Measurements from ENCODE around the gene DOCK3.

The DOCK3 gene

GRCh38 chr3:51216291-51216690 lies 541.6 kb downstream of the DOCK3 start:
- H3K4me3 ChIP-seq (replicated peaks; ENCODE audit: insufficient read depth, low read length) = no peak overlapping the region
- no peaks in the 10 kb centered on the region for H3K27me3 ChIP-seq (ENCODE audit: insufficient read depth, poor library complexity, severe bottlenecking)
- no peak overlapping the region for H3K27ac ChIP-seq (replicated peaks)
- DNase-seq (ENCODE audit: low read depth in 1 of 2, low spot score in 1 of 2) = no peak
- TF ChIP-seq GABPA (IDR thresholded peaks at IDR 0.05; ENCODE audit: low read depth) = no peak
- no peak for TF ChIP-seq SPI1 (IDR thresholded peaks at IDR 0.05; ENCODE audit: borderline replicate concordance, low read depth)
- TF ChIP-seq, protein P1, sequence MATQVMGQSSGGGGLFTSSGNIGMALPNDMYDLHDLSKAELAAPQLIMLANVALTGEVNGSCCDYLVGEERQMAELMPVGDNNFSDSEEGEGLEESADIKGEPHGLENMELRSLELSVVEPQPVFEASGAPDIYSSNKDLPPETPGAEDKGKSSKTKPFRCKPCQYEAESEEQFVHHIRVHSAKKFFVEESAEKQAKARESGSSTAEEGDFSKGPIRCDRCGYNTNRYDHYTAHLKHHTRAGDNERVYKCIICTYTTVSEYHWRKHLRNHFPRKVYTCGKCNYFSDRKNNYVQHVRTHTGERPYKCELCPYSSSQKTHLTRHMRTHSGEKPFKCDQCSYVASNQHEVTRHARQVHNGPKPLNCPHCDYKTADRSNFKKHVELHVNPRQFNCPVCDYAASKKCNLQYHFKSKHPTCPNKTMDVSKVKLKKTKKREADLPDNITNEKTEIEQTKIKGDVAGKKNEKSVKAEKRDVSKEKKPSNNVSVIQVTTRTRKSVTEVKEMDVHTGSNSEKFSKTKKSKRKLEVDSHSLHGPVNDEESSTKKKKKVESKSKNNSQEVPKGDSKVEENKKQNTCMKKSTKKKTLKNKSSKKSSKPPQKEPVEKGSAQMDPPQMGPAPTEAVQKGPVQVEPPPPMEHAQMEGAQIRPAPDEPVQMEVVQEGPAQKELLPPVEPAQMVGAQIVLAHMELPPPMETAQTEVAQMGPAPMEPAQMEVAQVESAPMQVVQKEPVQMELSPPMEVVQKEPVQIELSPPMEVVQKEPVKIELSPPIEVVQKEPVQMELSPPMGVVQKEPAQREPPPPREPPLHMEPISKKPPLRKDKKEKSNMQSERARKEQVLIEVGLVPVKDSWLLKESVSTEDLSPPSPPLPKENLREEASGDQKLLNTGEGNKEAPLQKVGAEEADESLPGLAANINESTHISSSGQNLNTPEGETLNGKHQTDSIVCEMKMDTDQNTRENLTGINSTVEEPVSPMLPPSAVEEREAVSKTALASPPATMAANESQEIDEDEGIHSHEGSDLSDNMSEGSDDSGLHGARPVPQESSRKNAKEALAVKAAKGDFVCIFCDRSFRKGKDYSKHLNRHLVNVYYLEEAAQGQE (IDR thresholded peaks at IDR 0.05; ENCODE audit: insufficient replicate concordance, low read depth) = no peak
- no peak for TF ChIP-seq CTCF (IDR thresholded peaks at IDR 0.05; ENCODE audit: insufficient read depth, low read length)
- no peak for TF ChIP-seq POLR2AphosphoS5 (IDR thresholded peaks at IDR 0.05; ENCODE audit: low read depth)

GRCh38 chr3:51221959-51222358 lies 547.2 kb downstream of the DOCK3 start:
- Histone ChIP-seq H3K27ac (replicated peaks) (no peak overlapping the region), H3K27me3 (ENCODE audit: insufficient read depth, poor library complexity, severe bottlenecking) (peaks cover 3% of the 10 kb centered on the region), H3K4me3 (replicated peaks; ENCODE audit: insufficient read depth, low read length) (no peak overlapping the region)
- no peak for DNase-seq (ENCODE audit: low read depth in 1 of 2, low spot score in 1 of 2)
- TF ChIP-seq GABPA (IDR thresholded peaks at IDR 0.05; ENCODE audit: low read depth) = no peak
- TF ChIP-seq POLR2AphosphoS5 (IDR thresholded peaks at IDR 0.05; ENCODE audit: low read depth) = no peak
- no peak for TF ChIP-seq SPI1 (IDR thresholded peaks at IDR 0.05; ENCODE audit: borderline replicate concordance, low read depth)
- TF ChIP-seq, protein P1 (IDR thresholded peaks at IDR 0.05; ENCODE audit: insufficient replicate concordance, low read depth) = no peak
- no peak for TF ChIP-seq CTCF (IDR thresholded peaks at IDR 0.05; ENCODE audit: insufficient read depth, low read length)

DNA sequence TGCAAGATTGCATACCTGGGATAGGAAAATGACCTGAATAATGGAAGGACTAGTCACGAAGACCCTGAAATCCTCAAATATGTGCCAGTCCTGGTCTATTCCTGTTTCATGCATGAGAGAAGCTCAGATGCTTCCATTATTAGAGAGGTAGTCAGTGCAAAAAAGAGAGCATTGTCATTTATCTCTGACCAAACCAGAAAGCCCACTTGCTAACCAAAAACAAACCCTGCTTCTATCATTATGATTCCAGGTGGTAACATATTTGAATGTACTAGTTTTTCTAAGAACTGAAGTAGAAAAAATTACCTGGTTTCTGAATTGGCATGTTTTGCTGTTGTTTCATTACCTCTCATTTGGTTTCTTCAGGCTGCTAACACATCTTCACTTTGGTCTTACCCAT lies 549.6 kb downstream of the DOCK3 start:
- H3K27me3 ChIP-seq (ENCODE audit: insufficient read depth, poor library complexity, severe bottlenecking) = peaks cover 3% of the 10 kb centered on the region
- H3K27ac ChIP-seq (replicated peaks) = no peak overlapping the region
- TF ChIP-seq POLR2AphosphoS5 (IDR thresholded peaks at IDR 0.05; ENCODE audit: low read depth) (no peak), GABPA (IDR thresholded peaks at IDR 0.05; ENCODE audit: low read depth) (no peak), SPI1 (IDR thresholded peaks at IDR 0.05; ENCODE audit: borderline replicate concordance, low read depth) (no peak), CTCF (IDR thresholded peaks at IDR 0.05; ENCODE audit: insufficient read depth, low read length) (no peak)
- TF ChIP-seq, protein P1 (IDR thresholded peaks at IDR 0.05; ENCODE audit: insufficient replicate concordance, low read depth) = no peak
- H3K4me3 ChIP-seq (replicated peaks; ENCODE audit: insufficient read depth, low read length) = no peak overlapping the region
- no peak for DNase-seq (ENCODE audit: low read depth in 1 of 2, low spot score in 1 of 2)

Data from HL-60 (cell line).